ENCODE data around the gene OR2T12. TPM values are rescaled to one million over a fixed set of nuclear protein-coding genes. Genes with fewer than 3 reads are reported as not detected.
"Not testable (repeated sequence)": the region's sequence is repeated elsewhere in the genome, so short reads cannot be mapped to it uniquely, and the experiment has no call there.

The OR2T12 gene
- total RNA-seq, 1 experiment from 2014 or later, result not detected

DNA sequence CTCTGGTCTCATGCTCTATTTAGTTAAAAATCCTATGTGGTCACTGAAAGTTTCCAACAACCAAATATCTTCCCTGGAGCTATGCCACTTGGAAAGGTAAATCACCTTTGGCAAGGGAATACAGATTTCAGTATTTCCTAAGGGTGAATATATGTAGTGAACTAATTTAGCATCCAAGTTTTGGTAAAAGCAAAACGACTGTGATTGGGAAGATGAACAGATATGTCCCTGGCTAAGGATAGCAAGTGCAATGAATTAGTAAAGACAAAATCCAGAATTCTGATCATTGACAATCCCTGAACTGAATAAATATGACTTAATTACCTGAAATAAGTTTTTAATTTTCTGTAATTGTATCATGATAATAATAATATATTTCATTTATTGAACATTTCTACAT lies 25.3 kb downstream of the OR2T12 start, which contains the start of gene OR2T33:
TSS of gene OR2T33 (minus strand) at position 101 of the 400 bp plus-strand sequence. CDS start 4,162 bp downstream, outside the sequence.
- Mint-ChIP-seq H3K27ac (ENCODE audit: unreplicated experiment) (no peak within 1 kb of the TSS), H3K27me3 (ENCODE audit: unreplicated experiment) (no peaks in the 10 kb centered on the region), H3K4me3 (ENCODE audit: low read depth, unreplicated experiment) (no peak within 1 kb of the TSS), H3K4me1 (ENCODE audit: low read depth, unreplicated experiment) (no peaks in the 10 kb centered on the region), H3K36me3 (ENCODE audit: insufficient read depth, unreplicated experiment) (no peaks in the 10 kb centered on the region), H3K9me3 (ENCODE audit: low read depth, unreplicated experiment) (peaks cover 18% of the 10 kb centered on the region)
- TF ChIP-seq, protein P1, sequence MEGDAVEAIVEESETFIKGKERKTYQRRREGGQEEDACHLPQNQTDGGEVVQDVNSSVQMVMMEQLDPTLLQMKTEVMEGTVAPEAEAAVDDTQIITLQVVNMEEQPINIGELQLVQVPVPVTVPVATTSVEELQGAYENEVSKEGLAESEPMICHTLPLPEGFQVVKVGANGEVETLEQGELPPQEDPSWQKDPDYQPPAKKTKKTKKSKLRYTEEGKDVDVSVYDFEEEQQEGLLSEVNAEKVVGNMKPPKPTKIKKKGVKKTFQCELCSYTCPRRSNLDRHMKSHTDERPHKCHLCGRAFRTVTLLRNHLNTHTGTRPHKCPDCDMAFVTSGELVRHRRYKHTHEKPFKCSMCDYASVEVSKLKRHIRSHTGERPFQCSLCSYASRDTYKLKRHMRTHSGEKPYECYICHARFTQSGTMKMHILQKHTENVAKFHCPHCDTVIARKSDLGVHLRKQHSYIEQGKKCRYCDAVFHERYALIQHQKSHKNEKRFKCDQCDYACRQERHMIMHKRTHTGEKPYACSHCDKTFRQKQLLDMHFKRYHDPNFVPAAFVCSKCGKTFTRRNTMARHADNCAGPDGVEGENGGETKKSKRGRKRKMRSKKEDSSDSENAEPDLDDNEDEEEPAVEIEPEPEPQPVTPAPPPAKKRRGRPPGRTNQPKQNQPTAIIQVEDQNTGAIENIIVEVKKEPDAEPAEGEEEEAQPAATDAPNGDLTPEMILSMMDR (IDR thresholded peaks at IDR 0.05; ENCODE audit: unreplicated experiment), result no peak
- intact Hi-C loops (cut with micrococcal nuclease; ENCODE audit: unreplicated experiment), result no loop called here
- CTCF ChIA-PET, result no interaction called here
- DNase-seq, result no peak
- BruUV-seq (replicated peaks), result no TSS peak

DNA sequence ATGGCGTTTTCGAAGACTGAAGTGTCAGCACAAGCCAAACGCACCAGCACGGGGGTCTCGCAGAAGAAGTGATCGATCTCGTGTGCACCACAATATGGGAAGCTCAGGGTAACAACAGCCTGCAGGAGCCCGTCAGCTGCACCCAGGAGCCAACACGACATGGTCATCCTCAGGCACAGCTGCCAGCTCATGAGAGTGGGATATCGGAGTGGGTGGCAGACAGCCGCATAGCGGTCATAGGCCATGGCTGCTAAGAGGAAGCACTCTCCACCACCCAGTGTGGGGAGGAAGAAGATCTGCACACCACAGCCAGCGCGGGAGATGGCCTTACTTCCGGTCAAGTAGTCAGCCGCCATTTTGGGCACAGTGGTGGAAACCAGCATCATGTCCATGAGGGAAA lies 30.0 kb downstream of the OR2T12 start:
- H3K27me3 Mint-ChIP-seq (ENCODE audit: unreplicated experiment); H3K36me3 Mint-ChIP-seq (ENCODE audit: insufficient read depth, unreplicated experiment); H3K4me3 Mint-ChIP-seq (ENCODE audit: low read depth, unreplicated experiment); DNase-seq; H3K9me3 Mint-ChIP-seq (ENCODE audit: low read depth, unreplicated experiment); H3K4me1 Mint-ChIP-seq (ENCODE audit: low read depth, unreplicated experiment); intact Hi-C loops (cut with micrococcal nuclease; ENCODE audit: unreplicated experiment); BruUV-seq (replicated peaks); H3K27ac Mint-ChIP-seq (ENCODE audit: unreplicated experiment); CTCF ChIA-PET: not testable (repeated sequence)

DNA sequence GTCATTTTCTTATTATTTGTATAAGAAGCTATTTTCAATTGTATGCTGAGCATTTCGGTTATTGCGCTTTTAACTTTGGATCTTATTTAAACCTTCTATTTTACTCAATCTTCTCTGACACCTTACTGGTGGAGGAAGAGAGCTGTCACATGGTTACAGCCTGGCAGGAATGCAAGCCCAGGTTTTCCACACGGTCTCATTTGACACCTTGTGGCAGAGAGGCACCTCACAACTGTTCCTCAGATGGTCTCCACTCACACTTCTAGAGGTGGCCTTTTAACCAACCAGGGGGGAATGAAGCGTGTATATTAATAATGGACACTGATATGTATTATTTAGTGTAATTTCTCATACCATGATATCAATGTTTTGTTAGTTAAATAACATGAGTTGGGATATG lies 35.0 kb downstream of the OR2T12 start:
- H3K4me1 Mint-ChIP-seq (ENCODE audit: low read depth, unreplicated experiment), result no peaks in the 10 kb centered on the region

DNA sequence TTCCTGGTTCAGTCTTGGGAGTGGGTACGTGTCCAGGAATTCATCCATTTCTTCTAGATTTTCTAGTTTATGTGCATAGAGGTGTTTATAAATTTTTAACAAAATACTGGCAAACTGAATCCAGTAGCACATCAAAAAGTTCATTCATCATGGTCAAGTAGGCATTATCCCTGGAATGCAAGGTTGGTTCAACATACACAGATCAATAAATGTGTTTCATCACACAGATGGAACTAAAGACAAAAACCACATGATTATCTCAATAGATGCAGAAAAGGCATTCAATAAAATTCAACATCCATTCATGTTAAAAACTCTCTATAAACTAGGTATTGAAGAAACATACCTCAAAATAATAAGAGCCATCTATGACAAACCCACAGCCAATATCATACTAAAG lies 43.9 kb downstream of the OR2T12 start:
- H3K27me3 Mint-ChIP-seq (ENCODE audit: unreplicated experiment); BruUV-seq (replicated peaks); H3K4me1 Mint-ChIP-seq (ENCODE audit: low read depth, unreplicated experiment); H3K4me3 Mint-ChIP-seq (ENCODE audit: low read depth, unreplicated experiment); H3K36me3 Mint-ChIP-seq (ENCODE audit: insufficient read depth, unreplicated experiment); H3K27ac Mint-ChIP-seq (ENCODE audit: unreplicated experiment); intact Hi-C loops (cut with micrococcal nuclease; ENCODE audit: unreplicated experiment); CTCF ChIA-PET; DNase-seq: not testable (repeated sequence)
- peaks cover 16% of the 10 kb centered on the region for H3K9me3 Mint-ChIP-seq (ENCODE audit: low read depth, unreplicated experiment)

More for the DNA sequence above, 35.0 kb downstream of the OR2T12 start:
- no TSS peak for BruUV-seq (replicated peaks)
- Mint-ChIP-seq H3K36me3 (ENCODE audit: insufficient read depth, unreplicated experiment) (no peaks in the 10 kb centered on the region), H3K27me3 (ENCODE audit: unreplicated experiment) (no peaks in the 10 kb centered on the region), H3K27ac (ENCODE audit: unreplicated experiment) (no peak overlapping the region), H3K4me3 (ENCODE audit: low read depth, unreplicated experiment) (no peak overlapping the region), H3K9me3 (ENCODE audit: low read depth, unreplicated experiment) (peaks cover 8% of the 10 kb centered on the region)
- intact Hi-C loops (cut with micrococcal nuclease; ENCODE audit: unreplicated experiment), result no loop called here
- DNase-seq, result no peak
- TF ChIP-seq, protein P1 (IDR thresholded peaks at IDR 0.05; ENCODE audit: unreplicated experiment), result no peak
- CTCF ChIA-PET, result no interaction called here

DNA sequence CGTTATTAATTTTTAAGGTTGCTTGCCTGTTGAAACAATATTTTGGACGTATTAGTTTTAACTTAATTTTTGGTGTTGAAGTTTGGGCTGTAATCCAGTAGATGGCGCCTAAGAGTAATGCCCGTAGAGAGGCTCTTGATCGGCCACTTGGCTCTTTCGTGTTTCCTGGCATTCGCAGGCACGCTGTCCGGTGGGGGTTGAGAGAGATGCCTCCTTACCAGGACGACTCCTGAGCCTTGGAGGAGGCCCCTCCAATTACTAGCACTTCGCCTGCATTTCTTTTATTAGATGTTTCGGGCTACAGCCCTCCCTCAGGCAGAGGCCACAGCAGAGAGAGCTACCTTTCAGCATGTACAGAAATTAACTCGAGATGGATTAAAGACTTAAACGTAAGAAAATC lies 60.0 kb downstream of the OR2T12 start:
- no peaks in the 10 kb centered on the region for H3K27me3 Mint-ChIP-seq (ENCODE audit: unreplicated experiment)
- TF ChIP-seq, protein P1 (IDR thresholded peaks at IDR 0.05; ENCODE audit: unreplicated experiment), result peak; percentile 62
- BruUV-seq (replicated peaks), result no TSS peak
- peak; percentile 33 for DNase-seq
- H3K9me3 Mint-ChIP-seq (ENCODE audit: low read depth, unreplicated experiment), result peaks cover 13% of the 10 kb centered on the region
- H3K4me3 Mint-ChIP-seq (ENCODE audit: low read depth, unreplicated experiment), result peak overlapping the region; percentile 26
- H3K36me3 Mint-ChIP-seq (ENCODE audit: insufficient read depth, unreplicated experiment), result peaks cover 4% of the 10 kb centered on the region
- H3K27ac Mint-ChIP-seq (ENCODE audit: unreplicated experiment), result no peak overlapping the region
- intact Hi-C loops (cut with micrococcal nuclease; ENCODE audit: unreplicated experiment), result loop anchor here (5.0 kb wide), 1 partner anchor 444 kb away; no protein-coding TSS in a partner anchor
- CTCF ChIA-PET, result no interaction called here
- no peaks in the 10 kb centered on the region for H3K4me1 Mint-ChIP-seq (ENCODE audit: low read depth, unreplicated experiment)

Other genes with a start within 250 kb of the OR2T12 start
- not detected in 2 replicates for gene OR2L13, start 208.2 kb downstream of the OR2T12 start, total RNA-seq (2022)
- not detected in 2 replicates for gene OR2M5, start 158.3 kb downstream of the OR2T12 start, total RNA-seq (2022)
- gene OR2M2, start 128.6 kb downstream of the OR2T12 start, total RNA-seq (2022), result not detected in 2 replicates
- gene OR2M3, start 106.2 kb downstream of the OR2T12 start, total RNA-seq (2022), result not detected in 2 replicates
- not detected in 2 replicates for gene OR2M4, start 72.0 kb downstream of the OR2T12 start, total RNA-seq (2022)
- gene OR2T33, start 25.4 kb downstream of the OR2T12 start, total RNA-seq (2022), result not detected in 2 replicates
- gene OR2M7, start 21.1 kb upstream of the OR2T12 start, total RNA-seq (2022), result not detected in 2 replicates
- gene OR14C36, start 45.4 kb upstream of the OR2T12 start, total RNA-seq (2022), result not detected in 2 replicates
- not detected in 2 replicates for gene OR2T4, start 58.2 kb upstream of the OR2T12 start, total RNA-seq (2022)
- gene OR2T6, start 72.3 kb upstream of the OR2T12 start, total RNA-seq (2022), result not detected in 2 replicates
- gene OR2T1, start 99.6 kb upstream of the OR2T12 start, total RNA-seq (2022), result not detected in 2 replicates
- not detected in 2 replicates for gene OR2T2, start 142.2 kb upstream of the OR2T12 start, total RNA-seq (2022)
- gene OR2T3, start 169.9 kb upstream of the OR2T12 start, total RNA-seq (2022), result not detected in 2 replicates
- not detected in 2 replicates for gene OR2T5, start 185.2 kb upstream of the OR2T12 start, total RNA-seq (2022)
- gene OR2G6, start 204.6 kb upstream of the OR2T12 start, total RNA-seq (2022), result not detected in 2 replicates